PC-3 (cell line): ENCODE results near the gene GRAMD1C.

ENCODE experiments used
- EZH2 ChIP-seq: fragments of 300-600 bp; sonication (generic); IDR thresholded peaks from one replicate; pipeline ENCODE4 v1.6.1; 2017; ENCODE audit warnings: antibody characterized with exemption, mild to moderate bottlenecking, low read length; ENCODE audit not compliant: unreplicated experiment
- EZH2phosphoT487 ChIP-seq: fragments of 300-600 bp; sonication (generic); IDR thresholded peaks from 2 replicates; pipeline ENCODE4 v1.6.1; 2018; ENCODE audit warnings: mild to moderate bottlenecking, antibody characterized with exemption, low read length, borderline replicate concordance
- TF ChIP-seq, protein P1 (sequence below): fragments of 300-600 bp; sonication (generic); conservative IDR thresholded peaks from 2 replicates; pipeline ENCODE4 v1.5.1; 2017; ENCODE audit warnings: antibody characterized with exemption, low read depth, mild to moderate bottlenecking, low read length

GRCh38 chr3:113908133-113908532 lies 69.5 kb downstream of the GRAMD1C start:
- TF ChIP-seq, protein P1, sequence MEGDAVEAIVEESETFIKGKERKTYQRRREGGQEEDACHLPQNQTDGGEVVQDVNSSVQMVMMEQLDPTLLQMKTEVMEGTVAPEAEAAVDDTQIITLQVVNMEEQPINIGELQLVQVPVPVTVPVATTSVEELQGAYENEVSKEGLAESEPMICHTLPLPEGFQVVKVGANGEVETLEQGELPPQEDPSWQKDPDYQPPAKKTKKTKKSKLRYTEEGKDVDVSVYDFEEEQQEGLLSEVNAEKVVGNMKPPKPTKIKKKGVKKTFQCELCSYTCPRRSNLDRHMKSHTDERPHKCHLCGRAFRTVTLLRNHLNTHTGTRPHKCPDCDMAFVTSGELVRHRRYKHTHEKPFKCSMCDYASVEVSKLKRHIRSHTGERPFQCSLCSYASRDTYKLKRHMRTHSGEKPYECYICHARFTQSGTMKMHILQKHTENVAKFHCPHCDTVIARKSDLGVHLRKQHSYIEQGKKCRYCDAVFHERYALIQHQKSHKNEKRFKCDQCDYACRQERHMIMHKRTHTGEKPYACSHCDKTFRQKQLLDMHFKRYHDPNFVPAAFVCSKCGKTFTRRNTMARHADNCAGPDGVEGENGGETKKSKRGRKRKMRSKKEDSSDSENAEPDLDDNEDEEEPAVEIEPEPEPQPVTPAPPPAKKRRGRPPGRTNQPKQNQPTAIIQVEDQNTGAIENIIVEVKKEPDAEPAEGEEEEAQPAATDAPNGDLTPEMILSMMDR: no peak
- TF ChIP-seq EZH2phosphoT487 (no peak), EZH2 (no peak)
